ENCODE measurements around the gene TNRC6C.
"Not testable (repeated sequence)": the region's sequence is repeated elsewhere in the genome, so short reads cannot be mapped to it uniquely, and the experiment has no call there.

GRCh38 chr17:77982430-77982829 is 23.9 kb downstream of the TNRC6C start:
- TF ChIP-seq EGR1 (IDR thresholded peaks at IDR 0.05; ENCODE audit: low read depth in 2 of 2); CTCF (IDR thresholded peaks at IDR 0.05; ENCODE audit: low read depth, low read length, missing input control); REST (IDR thresholded peaks at IDR 0.05); ATF3 (IDR thresholded peaks at IDR 0.05); SP1 (IDR thresholded peaks at IDR 0.05); RXRA (IDR thresholded peaks at IDR 0.05); TAF1 (conservative IDR thresholded peaks at IDR 0.05); FOXA1 (IDR thresholded peaks at IDR 0.05); MAX (IDR thresholded peaks at IDR 0.05); YY1 (IDR thresholded peaks at IDR 0.05): not testable (repeated sequence)
- TF ChIP-seq, protein P1, sequence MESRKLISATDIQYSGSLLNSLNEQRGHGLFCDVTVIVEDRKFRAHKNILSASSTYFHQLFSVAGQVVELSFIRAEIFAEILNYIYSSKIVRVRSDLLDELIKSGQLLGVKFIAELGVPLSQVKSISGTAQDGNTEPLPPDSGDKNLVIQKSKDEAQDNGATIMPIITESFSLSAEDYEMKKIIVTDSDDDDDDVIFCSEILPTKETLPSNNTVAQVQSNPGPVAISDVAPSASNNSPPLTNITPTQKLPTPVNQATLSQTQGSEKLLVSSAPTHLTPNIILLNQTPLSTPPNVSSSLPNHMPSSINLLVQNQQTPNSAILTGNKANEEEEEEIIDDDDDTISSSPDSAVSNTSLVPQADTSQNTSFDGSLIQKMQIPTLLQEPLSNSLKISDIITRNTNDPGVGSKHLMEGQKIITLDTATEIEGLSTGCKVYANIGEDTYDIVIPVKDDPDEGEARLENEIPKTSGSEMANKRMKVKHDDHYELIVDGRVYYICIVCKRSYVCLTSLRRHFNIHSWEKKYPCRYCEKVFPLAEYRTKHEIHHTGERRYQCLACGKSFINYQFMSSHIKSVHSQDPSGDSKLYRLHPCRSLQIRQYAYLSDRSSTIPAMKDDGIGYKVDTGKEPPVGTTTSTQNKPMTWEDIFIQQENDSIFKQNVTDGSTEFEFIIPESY (IDR thresholded peaks at IDR 0.05), result not testable (repeated sequence)
